Panc1 (cell line): ENCODE measurements around the gene TMEM98.

ENCODE experiments used
- POLR2AphosphoS5 ChIP-seq: IDR thresholded peaks from 2 replicates; pipeline ENCODE4 v1.6.1; 2012; ENCODE audit warnings: mild to moderate bottlenecking, low read depth, low read length, moderate library complexity
- SIN3A ChIP-seq: IDR thresholded peaks from 2 replicates; pipeline ENCODE4 v1.6.1; 2012; ENCODE audit warnings: low read depth, mild to moderate bottlenecking, low read length, moderate library complexity, borderline replicate concordance; ENCODE audit not compliant: insufficient read depth
- TCF7L2 ChIP-seq: IDR thresholded peaks from 2 replicates; pipeline ENCODE4 v1.6.1; 2011; ENCODE audit warnings: mild to moderate bottlenecking, low read depth, low read length, inconsistent platforms
- TF ChIP-seq, protein P1 (sequence below): fragments of 450-650 bp; IDR thresholded peaks from 2 replicates; pipeline ENCODE4 v1.5.1; 2017; ENCODE audit warnings: mild to moderate bottlenecking
- TF ChIP-seq, protein P2 (sequence below), 2 experiments: IDR thresholded peaks; 2 replicates each; pipeline ENCODE4 v1.6.1; 2011 to 2012; ENCODE audit warnings: low read depth in 2 of 2, control low read depth in 1 of 2, low read length in 1 of 2, mild to moderate bottlenecking in 1 of 2, moderate library complexity in 1 of 2; ENCODE audit not compliant: insufficient read depth in 1 of 2

DNA sequence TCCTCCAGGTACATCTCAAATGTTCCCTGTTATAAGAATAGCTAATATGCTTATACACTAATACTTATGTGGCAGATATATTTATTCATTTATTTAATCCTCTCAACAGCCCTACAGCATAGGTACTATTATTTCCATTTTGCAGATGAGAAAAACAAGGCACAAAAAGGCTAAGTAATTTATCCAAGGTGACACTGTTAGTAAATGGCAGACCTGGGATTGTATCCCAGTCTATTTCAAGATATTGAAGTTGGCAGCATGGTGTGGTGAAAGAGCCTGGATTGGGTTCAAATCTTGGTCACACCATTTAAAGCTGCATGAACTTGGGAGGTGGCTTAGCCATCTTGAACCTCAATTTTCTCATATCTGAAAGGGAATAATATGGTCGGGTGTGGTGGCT lies 27.2 kb downstream of the TMEM98 start:
- TF ChIP-seq, protein P1, sequence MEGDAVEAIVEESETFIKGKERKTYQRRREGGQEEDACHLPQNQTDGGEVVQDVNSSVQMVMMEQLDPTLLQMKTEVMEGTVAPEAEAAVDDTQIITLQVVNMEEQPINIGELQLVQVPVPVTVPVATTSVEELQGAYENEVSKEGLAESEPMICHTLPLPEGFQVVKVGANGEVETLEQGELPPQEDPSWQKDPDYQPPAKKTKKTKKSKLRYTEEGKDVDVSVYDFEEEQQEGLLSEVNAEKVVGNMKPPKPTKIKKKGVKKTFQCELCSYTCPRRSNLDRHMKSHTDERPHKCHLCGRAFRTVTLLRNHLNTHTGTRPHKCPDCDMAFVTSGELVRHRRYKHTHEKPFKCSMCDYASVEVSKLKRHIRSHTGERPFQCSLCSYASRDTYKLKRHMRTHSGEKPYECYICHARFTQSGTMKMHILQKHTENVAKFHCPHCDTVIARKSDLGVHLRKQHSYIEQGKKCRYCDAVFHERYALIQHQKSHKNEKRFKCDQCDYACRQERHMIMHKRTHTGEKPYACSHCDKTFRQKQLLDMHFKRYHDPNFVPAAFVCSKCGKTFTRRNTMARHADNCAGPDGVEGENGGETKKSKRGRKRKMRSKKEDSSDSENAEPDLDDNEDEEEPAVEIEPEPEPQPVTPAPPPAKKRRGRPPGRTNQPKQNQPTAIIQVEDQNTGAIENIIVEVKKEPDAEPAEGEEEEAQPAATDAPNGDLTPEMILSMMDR = no peak
- TF ChIP-seq SIN3A (no peak), TCF7L2 (no peak), POLR2AphosphoS5 (no peak)
- TF ChIP-seq, protein P2, sequence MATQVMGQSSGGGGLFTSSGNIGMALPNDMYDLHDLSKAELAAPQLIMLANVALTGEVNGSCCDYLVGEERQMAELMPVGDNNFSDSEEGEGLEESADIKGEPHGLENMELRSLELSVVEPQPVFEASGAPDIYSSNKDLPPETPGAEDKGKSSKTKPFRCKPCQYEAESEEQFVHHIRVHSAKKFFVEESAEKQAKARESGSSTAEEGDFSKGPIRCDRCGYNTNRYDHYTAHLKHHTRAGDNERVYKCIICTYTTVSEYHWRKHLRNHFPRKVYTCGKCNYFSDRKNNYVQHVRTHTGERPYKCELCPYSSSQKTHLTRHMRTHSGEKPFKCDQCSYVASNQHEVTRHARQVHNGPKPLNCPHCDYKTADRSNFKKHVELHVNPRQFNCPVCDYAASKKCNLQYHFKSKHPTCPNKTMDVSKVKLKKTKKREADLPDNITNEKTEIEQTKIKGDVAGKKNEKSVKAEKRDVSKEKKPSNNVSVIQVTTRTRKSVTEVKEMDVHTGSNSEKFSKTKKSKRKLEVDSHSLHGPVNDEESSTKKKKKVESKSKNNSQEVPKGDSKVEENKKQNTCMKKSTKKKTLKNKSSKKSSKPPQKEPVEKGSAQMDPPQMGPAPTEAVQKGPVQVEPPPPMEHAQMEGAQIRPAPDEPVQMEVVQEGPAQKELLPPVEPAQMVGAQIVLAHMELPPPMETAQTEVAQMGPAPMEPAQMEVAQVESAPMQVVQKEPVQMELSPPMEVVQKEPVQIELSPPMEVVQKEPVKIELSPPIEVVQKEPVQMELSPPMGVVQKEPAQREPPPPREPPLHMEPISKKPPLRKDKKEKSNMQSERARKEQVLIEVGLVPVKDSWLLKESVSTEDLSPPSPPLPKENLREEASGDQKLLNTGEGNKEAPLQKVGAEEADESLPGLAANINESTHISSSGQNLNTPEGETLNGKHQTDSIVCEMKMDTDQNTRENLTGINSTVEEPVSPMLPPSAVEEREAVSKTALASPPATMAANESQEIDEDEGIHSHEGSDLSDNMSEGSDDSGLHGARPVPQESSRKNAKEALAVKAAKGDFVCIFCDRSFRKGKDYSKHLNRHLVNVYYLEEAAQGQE (IDR thresholded peaks at IDR 0.05; ENCODE audit: insufficient read depth in 1 of 2, low read depth in 2 of 2, low read length in 1 of 2) = no peak
